HG02885 (cell line): Measurements from ENCODE around the gene CCN2.
"Not testable (repeated sequence)": the region's sequence is repeated elsewhere in the genome, so short reads cannot be mapped to it uniquely, and the experiment has no call there.

Source experiments
- ATAC-seq: cut with Tn5 transposase; IDR thresholded peaks from one replicate; pipeline ENCODE4 v1.9.1; 2021; ENCODE audit warnings: mild to moderate bottlenecking; ENCODE audit not compliant: unreplicated experiment, poor library complexity

CCN2 gene

GRCh38 chr6:131914967-131915751 is 36.0 kb downstream of the CCN2 start:
- peak; percentile 87 for ATAC-seq

GRCh38 chr6:131914234-131914633 is 36.9 kb downstream of the CCN2 start:
- ATAC-seq, result no peak

DNA sequence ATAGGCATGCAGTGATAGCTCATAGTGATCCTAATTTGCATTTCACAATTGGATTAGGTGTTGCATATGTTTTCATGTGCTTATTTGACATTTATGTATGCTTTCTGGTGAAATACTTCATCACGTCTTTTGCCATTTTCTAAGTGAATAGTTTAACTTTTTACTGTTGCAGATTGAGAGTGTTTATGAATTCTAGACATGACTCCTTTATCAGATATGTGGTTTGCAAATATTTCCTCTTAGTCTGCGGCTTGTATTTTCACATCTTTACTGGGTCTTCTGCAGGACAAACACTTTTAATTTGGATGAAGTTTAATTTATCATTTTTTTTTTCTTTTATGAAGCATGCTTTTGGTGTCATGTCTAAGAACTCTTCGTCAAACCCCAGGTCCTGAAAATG is 39.2 kb downstream of the CCN2 start:
- no peak for ATAC-seq

- ATAC-seq, result no peak
Measured at GRCh38 chr6:131910956-131911355, 40.2 kb downstream of the CCN2 start.

DNA sequence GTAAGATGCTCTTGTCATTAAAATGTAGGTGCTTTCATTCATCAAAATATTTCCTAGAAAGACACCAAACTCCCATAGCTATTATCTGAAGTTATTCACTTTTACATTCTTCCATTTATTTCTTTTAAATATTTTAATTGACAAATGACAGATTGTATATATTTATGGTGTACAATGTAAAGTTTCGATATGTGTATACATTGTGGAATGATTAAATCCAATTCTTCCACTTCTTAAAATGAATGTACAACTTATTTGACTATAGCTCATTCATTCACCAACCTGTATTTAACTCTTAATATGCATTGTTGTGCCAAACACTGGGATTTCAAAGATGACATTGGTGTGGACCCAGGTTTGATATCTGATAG is 41.0 kb downstream of the CCN2 start:
- ATAC-seq, result no peak

DNA sequence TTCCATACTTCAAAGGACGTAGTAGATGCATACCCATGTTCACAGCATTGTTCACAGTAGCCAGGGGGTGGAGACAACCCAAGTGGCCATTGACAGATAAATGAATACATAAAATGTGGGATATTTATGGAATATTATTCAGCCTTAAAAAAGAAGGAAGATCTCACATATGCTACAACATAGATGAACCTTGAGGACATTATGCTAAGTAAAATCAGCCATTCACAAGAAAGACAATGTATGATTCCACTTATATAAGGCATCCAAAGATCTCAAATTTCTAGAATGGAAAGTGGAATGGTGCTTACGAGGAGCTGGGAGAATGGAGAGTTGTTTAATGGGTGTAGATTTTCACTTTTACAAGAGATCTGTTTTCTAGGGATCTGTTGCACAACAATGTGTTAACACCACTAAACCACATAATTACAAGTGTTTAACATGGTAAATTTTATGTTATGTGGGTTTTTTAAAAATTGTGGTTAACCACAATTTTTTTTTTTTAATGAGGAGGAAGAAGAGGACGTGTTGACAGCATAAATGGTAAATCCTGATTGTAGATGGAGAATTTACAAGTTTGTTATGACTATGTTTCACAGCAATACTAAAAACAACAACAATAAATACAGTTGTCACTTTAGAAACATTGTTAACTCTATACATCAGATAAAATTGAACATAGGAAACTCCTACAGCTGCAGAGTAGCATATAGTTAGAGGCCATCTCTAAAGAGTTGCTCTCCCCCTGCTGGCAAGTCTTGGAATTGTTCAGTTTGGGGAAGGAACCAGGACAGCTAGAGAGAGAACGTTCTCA is 41.6 kb downstream of the CCN2 start:
- ATAC-seq, result peak; percentile 99

DNA sequence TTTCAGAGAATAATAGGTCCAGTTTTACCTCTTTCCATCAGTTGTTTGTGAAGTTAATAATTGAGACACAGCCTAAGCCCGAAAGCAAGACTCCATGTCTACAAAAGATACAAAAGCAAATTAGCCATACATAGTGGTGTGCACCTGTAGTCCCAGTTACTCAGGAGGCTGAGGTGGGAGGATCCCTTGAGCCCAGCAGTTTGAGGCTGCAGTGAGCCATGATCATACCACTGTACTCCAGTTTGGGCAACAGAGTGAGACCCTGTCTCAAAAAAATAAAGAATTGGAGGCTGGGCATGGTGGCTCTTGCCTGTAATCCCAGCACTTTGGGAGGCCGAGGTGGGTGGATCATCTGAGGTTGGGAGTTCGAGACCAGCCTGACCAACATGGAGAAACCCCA is 42.4 kb downstream of the CCN2 start:
- not testable (repeated sequence) for ATAC-seq

GRCh38 chr6:131903734-131904133 is 47.4 kb downstream of the CCN2 start:
- ATAC-seq, result not testable (repeated sequence)

DNA sequence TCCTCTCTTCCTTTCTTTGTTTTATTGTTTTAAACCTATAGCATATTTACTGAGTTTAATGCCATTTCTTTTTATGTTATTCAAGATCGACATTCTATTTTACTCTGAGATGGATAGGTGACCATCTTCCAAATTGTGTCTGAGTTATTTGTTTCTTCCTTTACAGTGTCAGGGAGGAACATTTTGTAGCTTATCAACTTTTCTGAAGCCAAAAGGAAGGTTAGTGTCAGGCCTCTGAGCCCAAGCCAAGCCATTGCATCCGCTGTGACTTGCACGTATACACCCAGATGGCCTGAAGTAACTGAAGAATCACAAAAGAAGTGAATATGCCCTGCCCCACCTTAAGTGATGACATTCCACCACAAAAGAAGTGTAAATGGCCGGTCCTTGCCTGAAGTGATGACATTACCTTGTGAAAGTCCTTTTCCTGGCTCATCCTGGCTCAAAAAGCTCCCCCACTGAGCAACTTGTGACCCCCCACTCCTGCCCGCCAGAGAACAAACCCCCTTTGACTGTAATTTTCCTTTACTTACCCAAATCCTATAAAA is 49.8 kb downstream of the CCN2 start:
- ATAC-seq, result not testable (repeated sequence)

DNA sequence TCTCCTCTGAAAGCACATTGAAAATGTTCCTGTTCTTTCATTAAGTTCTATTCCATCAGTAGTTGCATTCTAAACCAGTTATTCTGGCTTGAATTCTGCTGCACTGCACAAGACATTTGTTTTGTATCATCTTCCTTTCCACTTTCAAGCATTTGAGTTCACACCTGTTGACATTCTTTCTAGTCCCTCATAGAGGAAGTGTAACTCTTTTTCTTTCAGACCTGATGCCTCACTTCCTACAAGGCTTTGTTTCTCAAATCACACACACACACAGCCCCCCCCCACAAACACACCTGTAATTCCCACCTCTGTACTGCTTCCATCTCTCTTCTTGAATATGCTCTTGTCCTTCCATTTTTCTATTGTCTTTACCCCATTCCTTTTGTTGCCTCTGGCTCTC is 50.9 kb downstream of the CCN2 start:
- ATAC-seq, result no peak

DNA sequence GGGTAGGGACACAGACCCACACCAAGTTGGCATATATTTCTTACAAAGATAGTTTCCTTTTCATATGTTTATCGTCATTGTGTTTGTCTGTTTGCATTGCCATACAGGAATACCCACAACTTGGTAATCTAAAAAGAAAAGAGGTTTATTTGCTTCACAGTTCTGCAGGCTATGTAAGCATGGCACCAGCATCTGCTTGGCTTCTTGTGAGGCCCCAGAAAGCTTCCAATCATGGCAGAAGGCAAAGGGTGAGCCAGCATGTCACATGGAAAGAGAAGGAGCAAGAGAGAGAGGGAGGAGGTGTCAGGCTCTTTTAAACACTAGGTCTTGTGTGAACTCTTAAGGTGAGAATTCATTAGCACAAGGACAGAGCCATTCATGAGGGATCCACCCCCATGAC is 52.5 kb downstream of the CCN2 start:
- ATAC-seq, result no peak
